ENCODE results near the gene ZNF84. TPM values are rescaled to one million over a fixed set of nuclear protein-coding genes. Genes with fewer than 3 reads are reported as not detected.

The ZNF84 gene
- polyA plus RNA-seq, 1 of the 3 experiments (the other 2 are of a cell fraction) = 12.2 TPM

DNA sequence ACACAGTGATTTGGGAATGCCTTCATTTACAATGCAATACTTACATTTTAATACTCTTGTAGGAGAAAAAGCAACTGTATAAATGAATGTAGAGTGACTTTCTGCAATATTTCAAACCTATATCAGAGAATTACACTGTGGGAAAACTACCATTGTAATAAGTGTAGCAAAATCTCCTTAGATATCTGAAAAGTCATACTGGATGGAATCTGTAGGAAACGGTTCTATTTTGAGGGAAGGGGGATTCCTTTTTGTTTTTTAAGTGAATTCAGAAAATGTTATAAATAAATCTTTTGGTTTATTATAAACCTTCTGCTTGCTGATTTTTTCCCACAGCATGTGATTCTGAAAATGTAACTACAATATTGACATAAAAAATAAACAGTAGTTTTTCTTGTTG is 69.8 kb downstream of the ZNF84 start:
- Histone ChIP-seq H3K4me1 (ENCODE audit: control insufficient read depth in 1 of 2, insufficient read depth in 2 of 2, low read depth in 1 of 2, low read length in 1 of 2) (no peaks in the 10 kb centered on the region), H3K9ac (no peak overlapping the region), H3K4me2 (no peak overlapping the region), H3F3A (replicated peaks; ENCODE audit: insufficient read depth) (peaks cover 13% of the 10 kb centered on the region), H3K9me2 (no peaks in the 10 kb centered on the region), H3K36me3 (replicated peaks in 1 of 2; ENCODE audit: control insufficient read depth in 1 of 2, insufficient read depth in 2 of 2, low read length in 1 of 2) (peaks cover 45 to 88% of the 10 kb centered on the region in 2 experiments), H3K27me3 (ENCODE audit: insufficient read depth) (no peaks in the 10 kb centered on the region), H3K9me3 (peaks cover 84% of the 10 kb centered on the region), H2AFZ (ENCODE audit: low read depth) (no peak overlapping the region), H3K79me2 (ENCODE audit: insufficient read depth) (no peaks in the 10 kb centered on the region), H3K27ac (ENCODE audit: low read depth in 2 of 2, low read length in 1 of 2) (no peak overlapping the region), H3K4me3 (ENCODE audit: low read depth in 2 of 2, low read length in 1 of 2) (no peak overlapping the region), H4K20me1 (ENCODE audit: insufficient read depth) (no peaks in the 10 kb centered on the region)
- WGBS (ENCODE audit: low lambda C conversion rate) = 100% methylated on average over 1 of the region's 1 CpG
- TF ChIP-seq CHD2 (IDR thresholded peaks at IDR 0.05; ENCODE audit: low read length, partially characterized antibody) (no peak), TCF12 (IDR thresholded peaks at IDR 0.05) (no peak), RCOR1 (IDR thresholded peaks at IDR 0.05; ENCODE audit: low read length) (no peak), POLR2AphosphoS5 (IDR thresholded peaks at IDR 0.05; ENCODE audit: low read depth, low read length) (no peak), IRF3 (IDR thresholded peaks at IDR 0.05; ENCODE audit: low read depth, low read length) (no peak), RAD21 (IDR thresholded peaks at IDR 0.05; ENCODE audit: low read length) (no peak)
- TF ChIP-seq, protein P1, sequence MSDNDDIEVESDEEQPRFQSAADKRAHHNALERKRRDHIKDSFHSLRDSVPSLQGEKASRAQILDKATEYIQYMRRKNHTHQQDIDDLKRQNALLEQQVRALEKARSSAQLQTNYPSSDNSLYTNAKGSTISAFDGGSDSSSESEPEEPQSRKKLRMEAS (IDR thresholded peaks at IDR 0.05; ENCODE audit: low read depth) = no peak
- CTCF ChIA-PET = no interaction called here
- POLR2A ChIA-PET = no interaction called here
- no peak for DNase-seq

DNA sequence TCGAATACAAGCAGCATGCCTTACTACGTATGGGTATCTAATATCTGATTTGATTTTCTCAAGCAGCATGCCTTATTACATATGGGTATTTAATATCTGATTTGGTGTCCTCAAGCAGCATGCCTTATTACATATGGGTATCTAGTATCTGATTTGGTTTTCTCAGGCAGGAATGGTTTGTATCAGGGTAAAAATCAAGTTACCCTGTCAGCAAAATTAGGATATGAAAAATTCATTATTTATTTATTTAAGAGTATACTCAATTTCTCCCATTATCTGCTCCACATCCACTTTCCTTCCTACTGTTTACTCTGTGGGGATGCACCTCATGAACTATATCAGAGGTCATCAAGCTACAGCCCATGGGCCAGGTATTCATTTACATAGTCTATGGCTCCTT is 70.8 kb downstream of the ZNF84 start:
- H3K4me1 ChIP-seq (ENCODE audit: control insufficient read depth in 1 of 2, insufficient read depth in 2 of 2, low read depth in 1 of 2, low read length in 1 of 2) = no peaks in the 10 kb centered on the region
- TF ChIP-seq POLR2AphosphoS5 (IDR thresholded peaks at IDR 0.05; ENCODE audit: low read depth, low read length) (no peak), SIN3A (IDR thresholded peaks at IDR 0.05; ENCODE audit: borderline replicate concordance, low read depth, low read length) (no peak), GABPA (IDR thresholded peaks at IDR 0.05; ENCODE audit: low read depth) (no peak), NFIC (IDR thresholded peaks at IDR 0.05; ENCODE audit: borderline replicate concordance) (no peak), TCF12 (IDR thresholded peaks at IDR 0.05) (no peak), EP300 (IDR thresholded peaks at IDR 0.05; ENCODE audit: borderline replicate concordance in 1 of 2, low read depth in 1 of 2, low read length in 1 of 2) (no peak), RXRA (IDR thresholded peaks at IDR 0.05; ENCODE audit: borderline replicate concordance, low read depth) (no peak), CTCF (IDR thresholded peaks at IDR 0.05) (no peak), IRF3 (IDR thresholded peaks at IDR 0.05; ENCODE audit: low read depth, low read length) (no peak), ELF1 (IDR thresholded peaks at IDR 0.05) (no peak), JUND (IDR thresholded peaks at IDR 0.05) (no peak), TEAD4 (IDR thresholded peaks at IDR 0.05; ENCODE audit: borderline replicate concordance, insufficient read depth) (no peak), RCOR1 (IDR thresholded peaks at IDR 0.05; ENCODE audit: low read length) (no peak)
- CTCF ChIA-PET = no interaction called here
- H3K27ac ChIP-seq (ENCODE audit: low read depth in 2 of 2, low read length in 1 of 2) = no peak overlapping the region
- no peak overlapping the region for H2AFZ ChIP-seq (ENCODE audit: low read depth)
- peaks cover 40 to 78% of the 10 kb centered on the region in 2 experiments for H3K36me3 ChIP-seq (replicated peaks in 1 of 2; ENCODE audit: control insufficient read depth in 1 of 2, insufficient read depth in 2 of 2, low read length in 1 of 2)
- no peak overlapping the region for H3K4me2 ChIP-seq
- H4K20me1 ChIP-seq (ENCODE audit: insufficient read depth) = no peaks in the 10 kb centered on the region
- POLR2A ChIA-PET = no interaction called here
- no peaks in the 10 kb centered on the region for H3K79me2 ChIP-seq (ENCODE audit: insufficient read depth)
- H3K9me3 ChIP-seq = peaks cover 88% of the 10 kb centered on the region
- H3K27me3 ChIP-seq (ENCODE audit: insufficient read depth) = no peaks in the 10 kb centered on the region
- WGBS (ENCODE audit: low lambda C conversion rate) = 98% methylated on average over 2 of the region's 2 CpGs
- peaks cover 13% of the 10 kb centered on the region for H3F3A ChIP-seq (replicated peaks; ENCODE audit: insufficient read depth)
- H3K9me2 ChIP-seq = no peaks in the 10 kb centered on the region
- DNase-seq = no peak
- H3K9ac ChIP-seq = no peak overlapping the region
- H3K4me3 ChIP-seq (ENCODE audit: low read depth in 2 of 2, low read length in 1 of 2) = no peak overlapping the region; a peak in 1 of 4 replicates
